NB4 (cell line): Measurements from ENCODE around the gene GFRAL.

Experiments
- DNase-seq: peaks from one replicate; pipeline ENCODE4 v3.0.0; 2010; ENCODE audit warnings: low read depth
- H3K4me3 ChIP-seq: one replicate; pipeline ENCODE4 v1.5.1; 2011; ENCODE audit warnings: mild to moderate bottlenecking, low read depth, low read length, moderate library complexity
- CTCF ChIP-seq: IDR thresholded peaks from one replicate; pipeline ENCODE4 v1.5.1; 2012; ENCODE audit warnings: low read depth, low read length
- MAX ChIP-seq: IDR thresholded peaks from 2 replicates; pipeline ENCODE4 v1.6.1; 2011; ENCODE audit warnings: low read depth, low read length
- MYC ChIP-seq: IDR thresholded peaks from 2 replicates; pipeline ENCODE4 v1.6.1; 2011; ENCODE audit warnings: low read depth, low read length
- POLR2A ChIP-seq: IDR thresholded peaks from 2 replicates; pipeline ENCODE4 v1.6.1; 2011; ENCODE audit warnings: mild to moderate bottlenecking; ENCODE audit not compliant: insufficient read length; ENCODE audit errors: extremely low read depth

GFRAL gene

GRCh38 chr6:55405474-55406235 is 78.4 kb downstream of the GFRAL start:
- no peak overlapping the region for H3K4me3 ChIP-seq
- no peak for TF ChIP-seq POLR2A
- no peak for TF ChIP-seq MYC
- TF ChIP-seq MAX = no peak
- TF ChIP-seq CTCF = no peak
- no peak for DNase-seq

GRCh38 chr6:55410674-55411073 is 83.4 kb downstream of the GFRAL start:
- no peak for DNase-seq
- TF ChIP-seq MYC = no peak
- no peak for TF ChIP-seq MAX
- no peak for TF ChIP-seq CTCF
- TF ChIP-seq POLR2A = no peak
- no peak overlapping the region for H3K4me3 ChIP-seq

- no peak for DNase-seq
- TF ChIP-seq CTCF = no peak
- no peak for TF ChIP-seq POLR2A
- TF ChIP-seq MAX = no peak
- TF ChIP-seq MYC = no peak
- H3K4me3 ChIP-seq = no peak overlapping the region
These were observed 96.7 kb downstream of the GFRAL start for GRCh38 chr6:55423933-55424332.

GRCh38 chr6:55433446-55434130 is 106.3 kb downstream of the GFRAL start:
- peak; percentile 45 for DNase-seq
- H3K4me3 ChIP-seq = no peak overlapping the region
- no peak for TF ChIP-seq MAX
- TF ChIP-seq POLR2A = no peak
- no peak for TF ChIP-seq CTCF
- TF ChIP-seq MYC = no peak

GRCh38 chr6:55437141-55437540 is 109.9 kb downstream of the GFRAL start:
- no peak for DNase-seq
- TF ChIP-seq MYC (no peak), CTCF (no peak), MAX (no peak), POLR2A (no peak)
- no peak overlapping the region for H3K4me3 ChIP-seq
